ENCODE results near the gene NQO1. TPM values are rescaled to one million over a fixed set of nuclear protein-coding genes. Genes with fewer than 3 reads are reported as not detected.

Gene NQO1
- total RNA-seq, 1 donor from 2014 or later = 74.5 TPM

DNA sequence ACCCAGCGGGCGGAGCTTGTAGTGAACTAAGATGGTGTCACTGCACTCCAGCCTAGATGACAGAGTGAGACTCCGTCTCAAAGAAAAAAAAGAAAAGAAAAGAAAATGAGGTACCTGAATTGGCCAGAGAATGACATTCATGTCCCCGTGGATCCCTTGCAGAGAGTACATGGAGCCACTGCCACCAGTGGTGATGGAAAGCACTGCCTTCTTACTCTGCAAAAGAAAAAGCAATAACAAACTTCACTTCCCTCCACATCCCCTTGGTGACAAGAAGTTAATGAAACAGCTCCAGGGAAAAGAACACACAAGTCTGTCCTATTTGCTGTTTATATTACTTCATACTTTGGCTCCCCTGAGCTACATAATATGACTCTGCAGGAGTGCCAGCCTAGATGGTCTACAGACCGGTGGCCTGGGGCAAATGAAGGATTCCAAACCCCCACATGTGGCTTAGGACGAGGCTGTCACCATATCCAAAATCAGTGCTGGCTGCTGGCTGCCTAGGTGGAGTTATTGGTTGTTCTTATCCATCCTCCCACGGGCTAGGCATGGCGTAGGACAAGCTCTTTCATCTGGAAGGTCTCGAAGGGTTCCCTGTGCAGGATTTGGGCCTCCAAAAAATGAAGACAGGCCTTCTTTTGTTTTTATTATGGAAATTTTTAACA, 13.3 kb downstream of the NQO1 start:
- no peak overlapping the region for H2AFZ ChIP-seq (ENCODE audit: low read depth, low read length)
- H3K4me1 ChIP-seq (ENCODE audit: insufficient read depth, low read length) = peaks cover 19% of the 10 kb centered on the region
- Mint-ChIP-seq H3K4me1 (ENCODE audit: low read depth, unreplicated experiment) (no peaks in the 10 kb centered on the region), H3K36me3 (ENCODE audit: low read depth, unreplicated experiment) (peaks cover 9% of the 10 kb centered on the region), H3K27me3 (ENCODE audit: low read depth, unreplicated experiment) (no peaks in the 10 kb centered on the region), H3K4me3 (ENCODE audit: unreplicated experiment) (no peak overlapping the region), H3K9me3 (ENCODE audit: unreplicated experiment) (no peaks in the 10 kb centered on the region), H3K27ac (ENCODE audit: unreplicated experiment) (no peak overlapping the region)
- H4K20me1 ChIP-seq (ENCODE audit: insufficient read depth, low read length) = peaks cover 11% of the 10 kb centered on the region
- no peak overlapping the region for H3K27ac ChIP-seq (ENCODE audit: low read depth, low read length)
- H3K9me3 ChIP-seq (ENCODE audit: insufficient read depth, low read depth, low read length) = no peaks in the 10 kb centered on the region
- H3K4me2 ChIP-seq (ENCODE audit: low read length) = no peak overlapping the region
- no peak for TF ChIP-seq CTCF (IDR thresholded peaks at IDR 0.05; ENCODE audit: insufficient read depth, low read depth, low read length)
- no peak for TF ChIP-seq EZH2 (IDR thresholded peaks at IDR 0.05; ENCODE audit: insufficient read depth, low read length)
- no peaks in the 10 kb centered on the region for H3K27me3 ChIP-seq (ENCODE audit: insufficient read depth, low read length)
- peaks cover 46% of the 10 kb centered on the region for H3K36me3 ChIP-seq (ENCODE audit: insufficient read depth, low read length)
- H3K79me2 ChIP-seq (ENCODE audit: insufficient read depth, low read length) = no peaks in the 10 kb centered on the region
- FAIRE-seq (no peak), DNase-seq (ENCODE audit: low read depth) (no peak)
- no peak overlapping the region for H3K9ac ChIP-seq (ENCODE audit: low read length)
- H3K4me3 ChIP-seq (ENCODE audit: insufficient read depth, low read depth, low read length) = no peak overlapping the region

DNA sequence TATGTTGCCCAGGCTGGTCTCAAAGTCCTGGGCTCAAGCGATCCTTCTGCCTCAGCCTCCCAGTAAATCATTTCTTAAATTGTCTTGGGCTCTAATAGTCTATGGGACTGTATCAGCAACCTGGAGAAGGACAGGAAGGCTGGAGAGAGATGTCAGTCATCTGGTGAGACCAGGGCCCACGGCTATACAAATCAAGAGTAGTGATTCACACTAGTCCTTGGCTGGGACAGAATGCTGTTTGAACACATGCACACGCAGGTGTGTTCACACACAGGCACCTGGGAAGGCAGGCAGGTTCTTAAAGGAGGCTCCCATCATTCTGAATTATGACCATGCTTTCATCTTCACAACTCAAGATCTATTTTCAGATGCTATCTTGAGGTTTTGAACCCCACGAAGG, 14.1 kb downstream of the NQO1 start:
- no peak for TF ChIP-seq CTCF (IDR thresholded peaks at IDR 0.05; ENCODE audit: insufficient read depth, low read depth, low read length)
- TF ChIP-seq EZH2 (IDR thresholded peaks at IDR 0.05; ENCODE audit: insufficient read depth, low read length) = no peak
- Histone ChIP-seq H3K36me3 (ENCODE audit: insufficient read depth, low read length) (peaks cover 43% of the 10 kb centered on the region), H3K9ac (ENCODE audit: low read length) (peak overlapping the region; percentile 47), H3K27me3 (ENCODE audit: insufficient read depth, low read length) (no peaks in the 10 kb centered on the region), H3K4me3 (ENCODE audit: insufficient read depth, low read depth, low read length) (no peak overlapping the region), H3K4me2 (ENCODE audit: low read length) (no peak overlapping the region), H4K20me1 (ENCODE audit: insufficient read depth, low read length) (peaks cover 6% of the 10 kb centered on the region), H3K79me2 (ENCODE audit: insufficient read depth, low read length) (no peaks in the 10 kb centered on the region), H3K4me1 (ENCODE audit: insufficient read depth, low read length) (peaks cover 19% of the 10 kb centered on the region), H3K9me3 (ENCODE audit: insufficient read depth, low read depth, low read length) (no peaks in the 10 kb centered on the region), H3K27ac (ENCODE audit: low read depth, low read length) (no peak overlapping the region), H2AFZ (ENCODE audit: low read depth, low read length) (no peak overlapping the region)
- H3K9me3 Mint-ChIP-seq (ENCODE audit: unreplicated experiment) = no peaks in the 10 kb centered on the region
- no peak overlapping the region for H3K4me3 Mint-ChIP-seq (ENCODE audit: unreplicated experiment)
- H3K27ac Mint-ChIP-seq (ENCODE audit: unreplicated experiment) = no peak overlapping the region
- H3K36me3 Mint-ChIP-seq (ENCODE audit: low read depth, unreplicated experiment) = peaks cover 14% of the 10 kb centered on the region
- H3K4me1 Mint-ChIP-seq (ENCODE audit: low read depth, unreplicated experiment) = no peaks in the 10 kb centered on the region
- no peaks in the 10 kb centered on the region for H3K27me3 Mint-ChIP-seq (ENCODE audit: low read depth, unreplicated experiment)
- DNase-seq (ENCODE audit: low read depth) (no peak), FAIRE-seq (no peak)

GRCh38 chr16:69711115-69711740, 15.1 kb downstream of the NQO1 start:
- H2AFZ ChIP-seq (ENCODE audit: low read depth, low read length) = no peak overlapping the region
- FAIRE-seq (no peak), DNase-seq (ENCODE audit: low read depth) (peak; percentile 92)
- no peaks in the 10 kb centered on the region for H3K9me3 ChIP-seq (ENCODE audit: insufficient read depth, low read depth, low read length)
- Mint-ChIP-seq H3K36me3 (ENCODE audit: low read depth, unreplicated experiment) (peaks cover 14% of the 10 kb centered on the region), H3K4me1 (ENCODE audit: low read depth, unreplicated experiment) (no peaks in the 10 kb centered on the region), H3K27ac (ENCODE audit: unreplicated experiment) (no peak overlapping the region), H3K27me3 (ENCODE audit: low read depth, unreplicated experiment) (no peaks in the 10 kb centered on the region), H3K4me3 (ENCODE audit: unreplicated experiment) (no peak overlapping the region), H3K9me3 (ENCODE audit: unreplicated experiment) (no peaks in the 10 kb centered on the region)
- no peaks in the 10 kb centered on the region for H3K27me3 ChIP-seq (ENCODE audit: insufficient read depth, low read length)
- peaks cover 19% of the 10 kb centered on the region for H3K4me1 ChIP-seq (ENCODE audit: insufficient read depth, low read length)
- H4K20me1 ChIP-seq (ENCODE audit: insufficient read depth, low read length) = peaks cover 3% of the 10 kb centered on the region
- H3K4me3 ChIP-seq (ENCODE audit: insufficient read depth, low read depth, low read length) = no peak overlapping the region
- peak overlapping the region; percentile 72 for H3K4me2 ChIP-seq (ENCODE audit: low read length)
- H3K79me2 ChIP-seq (ENCODE audit: insufficient read depth, low read length) = no peaks in the 10 kb centered on the region
- TF ChIP-seq EZH2 (IDR thresholded peaks at IDR 0.05; ENCODE audit: insufficient read depth, low read length) (no peak), CTCF (IDR thresholded peaks at IDR 0.05; ENCODE audit: insufficient read depth, low read depth, low read length) (no peak)
- peaks cover 41% of the 10 kb centered on the region for H3K36me3 ChIP-seq (ENCODE audit: insufficient read depth, low read length)
- H3K9ac ChIP-seq (ENCODE audit: low read length) = peak overlapping the region; percentile 47
- peak overlapping the region; percentile 55 for H3K27ac ChIP-seq (ENCODE audit: low read depth, low read length)

Measured in astrocyte (in vitro differentiated cells and primary cell).